ENCODE measurements around the gene HOXA4.

The HOXA4 gene

DNA sequence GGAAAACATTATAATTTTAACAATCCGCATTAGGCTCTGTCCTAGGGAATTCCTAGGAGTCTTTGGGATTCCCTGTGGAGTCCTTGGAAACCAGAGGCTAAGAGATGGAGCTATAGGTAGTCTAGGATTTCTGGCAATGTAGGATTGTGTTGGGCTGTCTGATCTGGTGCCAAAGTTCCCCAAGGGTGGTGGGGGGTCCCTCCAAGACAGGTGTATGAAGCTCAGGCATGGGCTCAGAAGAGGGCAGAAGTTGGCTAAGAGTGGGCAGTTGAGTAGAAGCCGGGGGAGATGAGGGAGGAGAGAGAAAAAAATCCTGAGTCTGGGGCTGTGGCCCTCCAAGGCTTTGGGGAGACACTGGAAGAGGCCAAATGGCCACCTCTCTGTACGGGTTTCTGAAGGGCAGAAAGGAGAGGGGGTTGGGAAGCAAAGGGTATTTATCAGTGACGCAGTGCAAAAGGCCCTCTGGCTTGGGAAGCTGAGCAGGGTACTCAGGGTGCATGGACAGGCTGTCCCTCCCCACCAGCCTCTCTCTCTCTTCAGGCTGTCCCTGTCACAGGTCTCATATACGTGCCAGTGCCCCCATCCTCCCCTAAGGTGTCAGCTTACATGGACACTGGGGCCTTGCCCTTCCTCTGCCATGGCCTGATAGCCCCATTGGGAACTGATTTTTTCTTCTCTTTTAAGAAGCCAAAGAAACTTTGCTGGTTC, 16.1 kb upstream of the HOXA4 start:
- no peak for DNase-seq

DNA sequence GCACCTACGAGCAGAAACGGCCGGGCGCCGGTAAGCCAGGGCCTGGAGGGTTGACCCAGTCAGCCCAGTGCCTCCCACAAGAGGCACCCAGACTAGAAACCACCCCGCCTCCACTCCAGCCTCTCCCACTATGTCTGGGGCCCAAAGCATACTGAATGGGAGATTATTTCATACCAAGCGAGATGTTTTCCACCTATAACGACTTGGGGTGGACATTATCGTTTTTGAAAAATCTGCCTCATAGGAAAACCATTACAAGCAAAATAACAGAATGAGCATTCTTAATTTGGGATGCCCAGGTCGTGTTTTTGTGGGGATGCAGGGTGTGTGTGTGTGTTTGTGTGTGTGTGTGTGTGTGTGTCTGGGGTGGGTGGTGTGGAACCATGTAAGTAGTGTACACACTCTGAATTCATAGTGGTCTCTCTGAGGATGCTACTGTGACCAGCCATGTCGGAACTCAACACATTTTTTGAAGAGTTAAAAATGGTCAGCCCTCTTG, 15.4 kb upstream of the HOXA4 start:
- DNase-seq, result no peak

DNA sequence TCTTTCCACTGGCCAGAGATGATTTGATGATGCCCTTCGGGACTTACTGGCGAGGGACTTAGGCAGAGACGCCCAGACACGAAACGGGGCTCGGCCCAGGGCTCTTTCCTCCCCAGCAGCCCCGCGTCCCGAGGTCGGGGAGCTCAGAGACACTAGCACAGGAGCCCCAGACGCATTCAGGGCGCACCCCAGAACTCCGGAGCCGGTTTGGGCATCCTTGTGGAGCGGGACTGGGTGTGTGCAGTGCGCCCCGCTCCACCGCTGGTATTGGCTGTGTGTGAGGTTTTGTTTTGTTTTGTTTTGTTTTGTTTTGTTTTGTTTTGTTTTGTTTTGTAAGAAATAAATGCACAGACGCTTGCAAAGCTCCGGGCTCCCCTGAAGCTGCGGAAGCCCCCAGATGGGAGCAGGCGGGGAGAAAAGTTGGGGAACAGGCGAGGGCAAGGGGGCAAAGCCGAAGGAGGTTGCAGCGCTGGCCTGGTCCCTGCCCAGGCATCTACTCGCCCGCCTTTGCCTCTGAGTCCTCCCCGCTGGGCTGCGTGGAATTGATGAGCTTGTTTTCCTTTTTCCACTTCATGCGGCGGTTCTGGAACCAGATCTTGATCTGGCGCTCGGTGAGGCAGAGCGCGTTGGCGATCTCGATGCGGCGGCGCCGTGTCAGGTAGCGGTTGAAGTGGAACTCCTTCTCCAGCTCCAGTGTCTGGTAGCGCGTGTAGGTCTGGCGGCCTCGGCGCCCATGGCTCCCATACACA, 14.8 kb upstream of the HOXA4 start:
- no peak for DNase-seq

DNA sequence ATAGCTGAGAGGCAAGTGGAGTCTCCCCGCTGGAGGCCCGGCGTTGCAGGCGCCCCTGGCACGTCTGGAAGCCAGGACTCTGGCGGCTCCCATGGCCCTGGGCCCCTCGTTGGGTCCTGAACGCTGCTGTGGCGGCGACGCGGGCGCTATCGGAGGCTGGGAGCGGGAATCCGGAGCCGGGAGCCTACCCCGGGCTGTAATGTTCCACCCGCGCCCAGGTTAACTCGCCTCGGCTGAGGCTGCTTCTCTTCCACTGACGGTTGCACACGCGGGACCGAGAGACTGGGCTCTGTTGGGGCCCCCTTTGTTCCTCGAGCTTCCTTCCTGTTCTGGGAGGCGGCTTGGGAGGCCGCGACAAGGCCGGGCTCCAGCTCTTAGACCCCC, 14.2 kb upstream of the HOXA4 start:
- DNase-seq, result no peak

DNA sequence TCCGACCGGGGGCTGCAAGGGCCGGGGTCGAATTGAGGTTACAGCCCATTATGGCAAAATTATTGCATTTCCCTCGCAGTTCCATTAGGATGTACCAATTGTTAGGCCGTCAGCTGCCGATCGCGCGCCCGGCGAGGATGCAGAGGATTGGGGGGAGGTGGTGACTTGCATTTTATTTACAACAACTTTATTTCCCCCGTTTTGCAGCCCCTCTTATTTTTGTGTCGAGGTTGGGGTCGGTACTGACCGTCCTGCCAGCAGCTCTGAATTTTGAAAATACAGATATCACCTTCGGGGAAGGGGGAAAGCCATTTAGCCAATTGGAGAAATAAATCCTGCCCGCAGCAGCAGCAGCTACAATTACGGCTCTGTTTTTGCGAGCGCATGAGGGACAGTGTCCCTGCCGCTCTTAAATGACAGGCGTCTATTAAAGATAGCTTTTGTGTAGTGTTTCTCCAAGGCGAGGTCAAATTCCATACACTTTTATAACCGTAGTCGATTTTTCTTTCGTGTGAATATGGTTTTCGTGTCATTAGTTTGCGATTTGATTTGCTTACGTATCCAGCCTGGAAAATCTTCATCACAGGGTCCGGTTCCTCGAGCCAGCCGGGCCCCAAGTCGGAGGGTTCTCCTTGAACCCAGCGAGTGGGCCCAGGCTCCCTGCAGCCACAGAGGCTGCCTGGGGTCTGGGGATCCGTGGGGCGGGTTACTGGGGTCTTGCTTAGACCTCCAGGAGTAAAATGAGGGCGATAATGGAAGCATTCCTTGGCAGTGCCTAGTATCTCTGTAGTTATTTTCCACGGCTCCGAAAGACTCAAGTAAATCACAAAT, 13.6 kb upstream of the HOXA4 start:
- no peak for DNase-seq

DNA sequence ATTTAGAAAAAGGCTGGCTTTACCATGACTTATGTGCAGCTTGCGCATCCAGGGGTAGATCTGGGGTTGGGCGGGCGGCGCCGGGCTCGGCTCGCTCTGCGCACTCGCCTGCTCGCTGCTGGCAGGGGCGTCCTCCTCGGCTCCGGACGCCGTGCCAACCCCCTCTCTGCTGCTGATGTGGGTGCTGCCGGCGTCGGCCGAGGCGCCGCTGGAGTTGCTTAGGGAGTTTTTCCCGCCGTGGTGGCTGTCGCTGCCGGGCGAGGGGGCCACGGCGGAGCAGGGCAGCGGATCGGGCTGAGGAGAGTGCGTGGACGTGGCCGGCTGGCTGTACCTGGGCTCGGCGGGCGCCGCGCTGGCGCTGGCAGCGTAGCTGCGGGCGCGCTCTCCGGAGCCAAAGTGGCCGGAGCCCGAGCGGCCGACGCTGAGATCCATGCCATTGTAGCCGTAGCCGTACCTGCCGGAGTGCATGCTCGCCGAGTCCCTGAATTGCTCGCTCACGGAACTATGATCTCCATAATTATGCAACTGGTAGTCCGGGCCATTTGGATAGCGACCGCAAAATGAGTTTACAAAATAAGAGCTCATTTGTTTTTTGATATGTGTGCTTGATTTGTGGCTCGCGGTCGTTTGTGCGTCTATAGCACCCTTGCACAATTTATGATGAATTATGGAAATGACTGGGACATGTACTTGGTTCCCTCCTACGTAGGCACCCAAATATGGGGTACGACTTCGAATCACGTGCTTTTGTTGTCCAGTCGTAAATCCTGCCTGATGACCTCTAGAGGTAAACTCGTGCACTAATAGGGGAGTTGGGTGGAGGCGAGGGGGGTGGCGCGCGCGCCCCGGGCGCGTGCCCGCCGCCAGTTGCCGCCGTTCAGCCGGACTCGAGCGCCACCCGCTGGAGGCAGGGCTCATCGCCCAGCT, 12.7 kb upstream of the HOXA4 start, which contains the start of gene HOXA5:
TSS of gene HOXA5 (minus strand) at position 659 of the 927 bp plus-strand sequence. CDS start at position 585, 74 bp downstream.
- DNase-seq, result peak in 1 of 2 donors; percentile 77

DNA sequence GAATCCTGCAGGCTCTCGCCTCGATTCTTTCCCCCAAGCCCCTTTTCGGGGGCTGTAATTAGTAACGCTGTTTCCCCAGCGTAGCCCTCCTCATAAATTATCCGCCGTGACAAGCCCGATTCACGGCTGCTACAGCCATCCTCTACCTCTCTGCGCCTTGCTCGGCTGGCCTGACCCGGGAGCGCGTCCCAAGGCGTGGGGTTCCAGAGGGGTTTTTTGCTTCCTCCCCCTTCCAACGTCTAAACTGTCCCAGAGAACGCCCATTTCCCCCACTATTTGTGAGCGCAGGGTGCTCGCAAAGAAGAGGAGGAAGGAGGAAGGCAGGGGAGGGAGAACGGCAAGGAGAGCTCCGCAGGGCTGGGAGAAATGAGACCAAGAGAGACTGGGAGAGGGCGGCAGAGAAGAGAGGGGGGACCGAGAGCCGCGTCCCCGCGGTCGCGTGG, 12.0 kb upstream of the HOXA4 start:
- DNase-seq, result no peak

DNA sequence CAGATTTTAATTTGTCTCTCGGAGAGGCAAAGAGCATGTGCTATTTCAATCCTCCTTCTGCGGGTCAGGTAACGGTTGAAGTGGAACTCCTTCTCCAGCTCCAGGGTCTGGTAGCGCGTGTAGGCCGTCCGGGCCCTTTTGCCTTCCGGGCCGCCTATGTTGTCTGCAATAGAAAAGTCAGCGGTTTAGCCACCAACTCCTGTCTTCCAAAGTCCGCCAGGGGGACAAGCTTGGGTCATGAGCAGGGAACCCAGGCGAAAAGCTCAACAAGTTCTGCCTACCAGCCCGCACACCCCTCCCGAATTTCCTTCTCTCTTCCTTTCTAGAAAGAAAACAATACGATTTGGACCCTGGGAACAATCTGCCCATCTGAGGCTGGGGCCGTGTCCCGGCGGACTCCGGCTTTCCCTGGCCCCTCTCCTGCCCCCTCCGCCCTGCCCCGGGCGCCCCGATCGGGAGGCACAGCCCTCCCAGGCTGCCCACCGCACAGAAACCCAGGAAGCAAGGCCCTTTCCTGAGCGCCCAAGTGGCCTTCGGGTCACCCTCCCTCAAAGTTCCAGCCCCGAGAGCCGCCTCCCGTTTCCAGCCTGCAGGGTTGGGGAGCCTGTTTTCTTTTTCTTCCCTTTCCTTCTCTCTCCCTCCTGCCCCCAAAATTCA, 11.5 kb upstream of the HOXA4 start:
- no peak for DNase-seq

DNA sequence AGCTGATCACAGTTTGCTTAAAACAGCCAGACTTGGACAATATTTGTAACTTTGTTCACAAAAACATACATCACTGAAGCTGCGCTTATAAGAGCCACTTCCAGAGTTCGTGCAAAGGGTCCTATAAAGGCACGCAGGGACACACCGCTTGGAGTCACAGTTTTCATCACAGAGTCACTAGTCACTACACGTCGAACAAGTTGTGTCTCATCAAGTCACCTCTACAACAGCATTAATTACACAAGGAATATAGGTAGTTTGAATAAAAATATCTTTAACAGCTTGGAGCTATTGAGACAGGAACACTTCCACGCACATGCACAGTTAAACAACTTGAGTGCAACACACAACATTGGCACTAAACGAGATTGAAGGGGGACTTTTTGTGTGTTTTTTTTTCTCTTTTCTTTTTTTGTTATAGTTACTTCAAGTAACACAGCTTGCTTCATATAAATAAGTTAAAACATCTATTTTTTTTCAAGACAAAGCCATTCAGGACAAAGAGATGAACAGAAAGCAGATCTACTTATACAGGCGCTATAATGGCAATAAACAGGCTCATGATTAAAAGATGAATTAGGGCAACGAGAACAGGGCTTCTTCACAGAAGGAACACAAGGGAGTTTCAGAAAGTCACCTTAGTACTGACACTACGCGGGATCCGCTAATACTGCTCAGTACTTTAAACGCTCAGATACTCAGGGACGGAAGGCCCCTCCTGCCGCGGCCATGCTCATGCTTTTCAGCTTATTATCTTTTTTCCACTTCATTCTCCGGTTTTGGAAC, 10.8 kb upstream of the HOXA4 start:
- DNase-seq, result no peak

DNA sequence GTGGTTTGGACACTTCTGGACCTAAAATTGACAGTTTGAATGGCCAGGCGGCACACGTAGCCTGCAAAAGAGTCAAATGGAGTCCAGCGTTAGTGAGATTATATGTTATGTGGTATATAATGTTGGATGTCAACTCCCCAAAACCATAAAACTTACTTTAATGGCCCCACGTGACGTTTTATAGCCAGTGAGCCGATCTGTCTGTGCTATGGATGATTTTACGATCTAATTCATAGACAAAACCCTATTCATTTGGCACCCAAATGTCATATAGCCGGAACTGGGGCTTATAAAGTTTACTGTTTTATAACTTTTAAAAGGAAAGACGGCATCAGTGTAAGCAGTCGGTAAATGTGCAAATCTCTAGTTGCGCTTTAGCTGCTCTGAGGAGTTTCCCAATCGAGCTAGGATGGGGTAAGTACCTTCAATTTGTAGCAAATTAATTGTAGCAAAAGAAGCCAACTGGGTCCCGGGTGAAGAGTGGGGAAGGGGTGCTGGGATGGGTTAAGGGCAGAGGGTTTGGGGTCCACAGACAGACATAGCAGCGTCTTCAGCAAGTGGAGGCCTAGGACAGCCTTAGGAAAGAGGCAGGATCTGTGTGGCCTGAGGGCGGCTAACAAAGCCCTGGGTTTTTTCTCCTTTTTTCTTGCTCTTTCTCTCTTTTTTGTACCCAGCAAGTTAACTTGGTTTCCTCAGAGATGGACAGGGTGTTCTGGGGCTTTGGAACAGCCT, 9.7 kb upstream of the HOXA4 start:
- no peak for DNase-seq

DNA sequence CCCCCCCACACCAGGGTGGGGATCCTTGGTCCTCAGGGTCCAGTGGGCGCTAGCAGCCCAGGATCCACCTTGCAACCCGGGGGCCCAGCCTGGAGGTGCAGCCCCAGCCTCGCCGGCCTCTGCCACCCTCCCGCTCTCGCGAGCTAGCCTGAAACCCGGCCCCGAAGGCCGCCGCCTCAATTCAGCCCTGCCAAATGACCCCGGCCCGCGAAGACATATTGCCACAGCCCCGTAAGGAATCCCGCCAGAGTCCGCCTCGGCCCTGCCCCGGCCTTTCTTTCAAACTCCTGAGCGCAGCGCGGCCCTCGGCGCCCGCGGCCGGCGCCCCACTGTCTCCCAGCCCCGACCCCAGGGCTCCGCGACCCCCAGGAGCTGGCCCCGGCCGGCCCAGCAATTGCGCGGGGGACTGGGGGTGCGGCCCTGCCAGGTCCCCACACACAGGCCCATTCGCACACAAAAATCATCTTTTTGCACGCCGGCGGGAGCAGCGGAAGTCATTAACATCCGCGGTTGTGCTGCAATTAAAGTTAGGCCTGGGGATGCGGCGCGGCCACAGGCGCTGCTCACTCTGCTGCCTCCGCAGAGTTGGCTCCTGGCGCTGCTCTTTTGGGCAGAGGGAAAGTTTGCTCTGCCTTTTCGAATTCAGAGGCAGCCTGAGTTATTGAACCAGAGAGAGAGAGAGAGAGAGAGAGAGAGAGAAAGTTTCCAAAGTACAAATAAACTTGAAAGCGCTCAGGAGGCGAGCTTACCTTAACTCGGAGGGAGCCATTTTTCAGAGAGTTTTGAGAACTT, 9.0 kb upstream of the HOXA4 start:
- no peak for DNase-seq

DNA sequence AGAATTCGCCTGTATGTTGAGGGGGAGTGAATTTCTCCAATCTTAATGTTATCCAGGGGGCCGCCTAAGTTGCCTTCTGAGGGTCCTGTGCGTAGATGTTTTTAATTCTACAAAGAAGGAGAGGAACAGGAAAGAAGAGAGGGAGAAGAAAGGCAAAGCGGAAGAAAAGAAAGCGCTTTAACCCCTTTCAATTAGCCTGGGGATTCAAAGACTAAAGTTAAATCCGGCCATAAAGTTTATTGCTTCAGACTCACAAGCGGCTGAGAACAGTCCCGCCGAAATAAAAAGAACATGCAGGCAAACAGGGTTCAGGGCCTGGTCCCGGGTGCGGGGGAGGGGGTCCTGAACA, 8.4 kb upstream of the HOXA4 start:
- no peak for DNase-seq

DNA sequence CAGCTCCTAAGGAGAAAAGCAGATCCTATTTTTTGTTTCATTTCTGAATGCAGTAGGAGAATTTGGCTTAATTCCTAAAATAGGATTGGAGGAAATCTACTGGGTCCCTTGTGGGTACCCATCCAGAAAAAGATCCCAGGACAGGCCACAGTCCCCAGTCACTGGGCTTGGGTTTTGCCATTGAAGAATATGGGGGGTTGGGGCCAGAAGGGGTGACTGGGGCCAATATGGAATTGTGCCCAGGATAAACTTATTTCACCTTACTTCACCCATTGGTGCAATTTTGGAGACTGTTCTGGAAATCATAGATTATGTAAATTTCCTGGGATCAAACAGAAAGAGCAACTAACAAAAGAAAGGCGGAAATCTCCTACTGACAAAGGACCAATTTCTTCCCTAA, 7.9 kb upstream of the HOXA4 start:
- no peak for DNase-seq

DNA sequence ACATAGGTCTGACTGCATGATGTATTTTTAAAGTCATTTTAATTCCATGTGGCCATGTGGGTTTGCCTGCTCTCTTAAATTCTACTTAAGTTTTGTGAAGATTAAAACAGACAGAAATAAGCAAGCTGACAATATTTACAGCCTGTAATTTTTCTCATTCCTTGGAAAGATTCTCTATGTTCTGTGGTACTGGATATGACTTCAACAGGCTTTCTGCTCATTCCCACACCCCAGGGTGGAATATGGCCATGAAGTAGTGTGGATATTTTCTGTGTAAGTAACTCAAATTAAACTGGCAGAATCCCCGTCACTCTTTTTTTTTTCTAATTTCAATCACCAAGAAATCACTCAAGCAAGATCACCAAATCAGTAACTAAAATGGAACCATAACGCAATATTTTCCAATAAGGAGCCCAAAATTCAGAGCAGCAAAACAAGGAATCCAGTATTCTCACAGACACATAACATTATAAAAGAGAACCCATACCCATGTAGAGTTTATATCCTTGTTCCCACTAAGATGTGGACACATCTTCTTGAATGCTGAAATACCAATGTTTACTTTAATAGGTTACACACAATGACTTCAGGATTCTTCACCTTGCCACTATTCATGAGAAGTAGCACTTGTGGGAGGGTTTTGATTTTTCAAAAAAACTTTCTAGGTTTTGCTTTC, 7.2 kb upstream of the HOXA4 start:
- no peak for DNase-seq

DNA sequence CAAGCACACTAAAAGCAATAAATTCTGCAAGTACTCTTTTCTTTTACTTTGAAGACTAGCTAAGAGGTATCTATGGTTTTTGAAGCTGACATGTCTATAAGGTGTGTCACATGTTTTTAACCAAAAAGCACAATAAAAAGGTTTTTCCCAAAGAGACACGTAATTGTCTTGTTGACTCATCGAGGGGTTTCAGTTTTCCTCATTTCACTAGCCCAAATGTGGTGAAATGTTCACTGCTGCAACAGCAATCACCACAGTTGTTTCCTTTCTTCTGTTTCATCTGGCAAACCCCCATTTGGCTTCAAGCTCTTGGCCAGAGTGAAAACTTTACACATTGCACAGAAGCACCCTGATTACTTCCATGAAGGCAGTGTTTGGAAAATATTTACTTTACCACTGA, 3.8 kb upstream of the HOXA4 start:
- DNase-seq, result peak in 1 of 2 donors; percentile 23

DNA sequence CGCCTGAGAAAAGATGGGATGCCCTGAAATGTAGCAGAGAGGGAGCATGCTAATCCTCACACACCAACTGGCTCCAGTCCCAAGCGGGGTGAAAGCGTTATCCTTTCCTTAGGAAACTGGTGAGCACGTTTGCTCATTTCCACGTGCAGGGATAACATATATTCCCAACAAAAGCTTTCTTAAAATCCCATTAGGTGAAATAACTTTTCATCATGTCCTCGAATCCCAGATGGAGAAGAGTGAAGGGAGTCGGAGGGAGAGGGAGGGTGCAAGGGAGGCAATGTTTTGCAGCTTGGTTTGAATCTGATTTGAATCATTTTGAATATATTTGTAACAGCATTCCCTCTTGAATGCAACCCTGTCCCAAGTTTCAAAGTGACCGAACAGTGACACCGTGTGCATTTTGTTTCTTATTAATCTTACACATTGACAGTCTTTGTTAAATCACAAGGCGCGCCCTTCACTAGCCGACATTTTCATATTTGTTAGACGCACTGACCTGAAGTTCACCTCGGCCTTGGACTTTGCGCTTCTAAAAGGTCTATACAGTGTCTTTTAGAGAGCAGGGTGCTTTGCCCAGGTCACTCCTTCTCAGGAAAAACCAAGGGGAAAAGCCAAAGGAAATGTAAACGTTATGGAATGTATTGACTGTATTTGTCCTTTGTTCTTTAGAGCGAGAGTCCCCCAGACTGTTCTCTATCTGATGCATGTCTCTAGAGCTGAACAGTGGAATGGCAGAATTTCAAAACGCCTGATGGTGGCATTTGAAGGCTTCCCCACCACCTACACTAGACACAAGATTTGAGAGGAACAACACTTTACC, 3.1 kb upstream of the HOXA4 start:
- no peak for DNase-seq

DNA sequence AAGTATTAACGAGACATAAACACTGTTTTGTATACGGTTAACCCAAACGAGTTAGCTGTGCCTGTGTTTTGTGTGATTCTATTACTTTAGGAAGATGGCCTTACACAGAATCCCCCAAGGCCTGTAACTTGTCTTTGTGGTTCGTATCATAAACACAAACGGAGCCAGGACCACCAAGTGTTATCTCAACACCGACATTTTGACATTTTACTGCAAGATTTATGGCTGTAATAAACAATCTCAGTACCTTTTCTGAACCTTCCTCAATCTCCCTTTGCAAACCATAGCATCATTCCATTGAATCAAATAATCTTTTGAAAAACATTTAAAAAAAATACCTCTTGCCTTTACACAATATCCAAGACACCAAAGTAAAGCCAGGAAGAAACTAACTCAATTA, 2.4 kb upstream of the HOXA4 start:
- no peak for DNase-seq

DNA sequence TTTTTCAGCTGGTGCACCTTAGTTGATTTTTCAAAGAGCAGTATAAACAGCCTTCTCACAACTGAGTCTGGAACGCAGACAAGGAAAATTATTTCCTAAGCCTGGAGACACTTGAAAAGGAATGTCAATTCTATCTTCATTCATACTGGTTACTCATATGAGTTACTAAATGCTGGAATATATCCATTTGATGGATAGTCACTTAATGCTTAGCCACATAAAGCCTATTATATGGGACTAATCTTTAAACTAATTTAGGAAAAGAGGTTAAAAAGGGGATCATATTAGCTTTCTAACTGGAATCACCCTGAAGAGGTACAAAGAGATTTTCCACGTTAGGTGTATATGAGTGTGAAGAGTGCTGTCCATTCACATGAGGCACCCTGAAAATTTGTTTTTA, 1.7 kb upstream of the HOXA4 start:
- DNase-seq, result no peak
